HG02623 (cell line): Measurements from ENCODE around the gene GAMT.
A peak's percentile ranks its signal among the peaks of the same experiment; 100 is the strongest.
"Not testable (repeated sequence)": the region's sequence is repeated elsewhere in the genome, so short reads cannot be mapped to it uniquely, and the experiment has no call there.

Experiments used
- ATAC-seq: cut with Tn5 transposase; IDR thresholded peaks from one replicate; pipeline ENCODE4 v1.9.1; 2021; ENCODE audit warnings: moderate library complexity; ENCODE audit not compliant: unreplicated experiment

GAMT gene

GRCh38 chr19:1401138-1401888 lies at the start of gene GAMT:
Gene GAMT (minus strand): TSS chr19:1401542. CDS start chr19:1401476, 66 bp downstream.
- ATAC-seq: no peak

- no peak for ATAC-seq
Measured at GRCh38 chr19:1449467-1450442, 48.4 kb upstream of the GAMT start, which contains the start of gene APC2. Gene APC2 (plus strand): TSS chr19:1450121. CDS start chr19:1453002, 2,881 bp downstream.

- ATAC-seq: no peak
Measured at GRCh38 chr19:1447944-1448343, 46.6 kb upstream of the GAMT start.

- ATAC-seq: no peak
Measured at GRCh38 chr19:1447504-1447903, 46.2 kb upstream of the GAMT start.

- no peak for ATAC-seq
Measured at GRCh38 chr19:1446713-1447481, 45.6 kb upstream of the GAMT start.

GRCh38 chr19:1445932-1446712 lies 44.8 kb upstream of the GAMT start:
- no peak for ATAC-seq

GRCh38 chr19:1445185-1445931 lies 44.0 kb upstream of the GAMT start:
- no peak for ATAC-seq

- ATAC-seq: no peak
Measured at GRCh38 chr19:1441677-1442438, 40.5 kb upstream of the GAMT start.

- ATAC-seq: no peak
Measured at GRCh38 chr19:1441022-1441426, 39.7 kb upstream of the GAMT start.

- ATAC-seq: no peak
Measured at GRCh38 chr19:1440418-1440801, 39.1 kb upstream of the GAMT start.

GRCh38 chr19:1439525-1440417 lies 38.4 kb upstream of the GAMT start:
- ATAC-seq: not testable (repeated sequence)

GRCh38 chr19:1438933-1439354 lies 37.6 kb upstream of the GAMT start:
- ATAC-seq: no peak

- ATAC-seq: peak; percentile 83
Measured at GRCh38 chr19:1438035-1438932, 36.9 kb upstream of the GAMT start, which contains the start of gene RPS15. Gene RPS15 (plus strand): TSS chr19:1438396. CDS start chr19:1438426, 30 bp downstream.

- ATAC-seq: no peak
Measured at GRCh38 chr19:1437609-1438008, 36.3 kb upstream of the GAMT start.

GRCh38 chr19:1435378-1435989 lies 34.1 kb upstream of the GAMT start:
- ATAC-seq: no peak

GRCh38 chr19:1434577-1435060 lies 33.3 kb upstream of the GAMT start:
- ATAC-seq: no peak
